MCF 10A (cell line): ENCODE data around the gene PLA2G4F. TPM values are rescaled to one million over a fixed set of nuclear protein-coding genes. Genes with fewer than 3 reads are reported as not detected.

ENCODE experiments used
- BruUV-seq: library from RNA; stranded (reverse); fragments of 400-500 nt; replicated peaks from 2 replicates; lab custom pipeline; 2021; lab: Mats Ljungman, UMichigan
- CTCF ChIA-PET: fragments of 300-600 bp; sonication (Branson Sonifier 250); formaldehyde crosslinking; extraction: SDS; loops from one replicate; lab custom pipeline; 2021; ENCODE audit warnings: antibody characterized with exemption, inconsistent platforms; lab: Yijun Ruan, JAX
- POLR2A ChIA-PET: fragments of 300-600, 350-650 bp; sonication (Branson Sonifier 250); formaldehyde crosslinking; extraction: SDS; loops from one replicate; lab custom pipeline; 2020; ENCODE audit warnings: antibody characterized with exemption, inconsistent platforms; lab: Yijun Ruan, JAX
- DNase-seq: peaks from one replicate; pipeline ENCODE4 v3.0.0-alpha.2; 2018; ENCODE audit not compliant: unreplicated experiment
- H3K27ac Mint-ChIP-seq: one replicate; pipeline ENCODE4 v1.8.0; 2022; ENCODE audit warnings: mild to moderate bottlenecking, low read depth, mixed read lengths; ENCODE audit not compliant: unreplicated experiment
- H3K27me3 Mint-ChIP-seq: one replicate; pipeline ENCODE4 v1.8.0; 2022; ENCODE audit warnings: mixed read lengths; ENCODE audit not compliant: insufficient read depth, unreplicated experiment
- H3K36me3 Mint-ChIP-seq: one replicate; pipeline ENCODE4 v1.8.0; 2022; ENCODE audit warnings: mild to moderate bottlenecking, moderate library complexity, mixed read lengths; ENCODE audit not compliant: insufficient read depth, unreplicated experiment
- H3K4me1 Mint-ChIP-seq: one replicate; pipeline ENCODE4 v1.8.0; 2022; ENCODE audit warnings: mixed read lengths; ENCODE audit not compliant: insufficient read depth, unreplicated experiment
- H3K4me3 Mint-ChIP-seq: one replicate; pipeline ENCODE4 v1.8.0; 2022; ENCODE audit warnings: mild to moderate bottlenecking, moderate library complexity, mixed read lengths; ENCODE audit not compliant: unreplicated experiment
- H3K9me3 Mint-ChIP-seq: one replicate; pipeline ENCODE4 v1.8.0; 2022; ENCODE audit warnings: mixed read lengths; ENCODE audit not compliant: unreplicated experiment
- CTCF ChIP-seq: fragments of 200-600 bp; IDR thresholded peaks from one replicate; pipeline ENCODE4 v1.8.0; 2022; ENCODE audit warnings: antibody characterized with exemption, mild to moderate bottlenecking; ENCODE audit not compliant: unreplicated experiment
- intact Hi-C: fragments of 100-400 bp; cut with micrococcal nuclease; formaldehyde crosslinking; loops from 2 replicates; pipeline ENCODE4 v1.14.1; 2022
- total RNA-seq: library from RNA; stranded (reverse); gene quantifications from 2 replicates; pipeline ENCODE4 v1.2.3, GENCODE V29; 2022

Gene PLA2G4F
- total RNA-seq, 1 experiment from 2014 or later, result 0.30 TPM

GRCh38 chr15:42152196-42152920 is 4.1 kb downstream of the PLA2G4F start:
- no TSS peak for BruUV-seq
- H3K27ac Mint-ChIP-seq, result peak overlapping the region; percentile 63
- H3K27me3 Mint-ChIP-seq, result no peaks in the 10 kb centered on the region
- intact Hi-C loops, result no loop called here
- no peak for TF ChIP-seq CTCF
- ChIA-PET POLR2A (interaction anchor here (0.6 to 1.6 kb wide), 6 partner anchors 10 to 121 kb away, joined by 3 to 6 read pairs (median 3); partner anchors contain the start of genes GANC, PLA2G4D and TMEM87A), CTCF (no interaction called here)
- peaks cover 22% of the 10 kb centered on the region for H3K4me1 Mint-ChIP-seq
- no peaks in the 10 kb centered on the region for H3K9me3 Mint-ChIP-seq
- no peak for DNase-seq
- no peak overlapping the region for H3K4me3 Mint-ChIP-seq
- no peaks in the 10 kb centered on the region for H3K36me3 Mint-ChIP-seq

GRCh38 chr15:42151736-42152135 is 4.7 kb downstream of the PLA2G4F start:
- CTCF ChIA-PET, result no interaction called here
- H3K9me3 Mint-ChIP-seq, result no peaks in the 10 kb centered on the region
- POLR2A ChIA-PET, result interaction anchor here (0.6 to 1.6 kb wide), 6 partner anchors 10 to 121 kb away, joined by 3 to 6 read pairs (median 3); partner anchors contain the start of genes GANC, PLA2G4D and TMEM87A
- no peak for TF ChIP-seq CTCF
- H3K27me3 Mint-ChIP-seq, result no peaks in the 10 kb centered on the region
- intact Hi-C loops, result no loop called here
- H3K27ac Mint-ChIP-seq, result peak overlapping the region; percentile 63
- H3K4me3 Mint-ChIP-seq, result no peak overlapping the region
- no peak for DNase-seq
- H3K4me1 Mint-ChIP-seq, result peaks cover 22% of the 10 kb centered on the region
- H3K36me3 Mint-ChIP-seq, result no peaks in the 10 kb centered on the region
- no TSS peak for BruUV-seq

- no peak for TF ChIP-seq CTCF
- Mint-ChIP-seq H3K27me3 (no peaks in the 10 kb centered on the region), H3K4me1 (peaks cover 22% of the 10 kb centered on the region), H3K36me3 (no peaks in the 10 kb centered on the region), H3K9me3 (no peaks in the 10 kb centered on the region), H3K27ac (peak overlapping the region; percentile 37), H3K4me3 (no peak overlapping the region)
- DNase-seq, result no peak
- POLR2A ChIA-PET, result no interaction called here
- CTCF ChIA-PET, result no interaction called here
- no TSS peak for BruUV-seq
- intact Hi-C loops, result no loop called here
Observed at GRCh38 chr15:42151141-42151561, 5.3 kb downstream of the PLA2G4F start.

- H3K4me3 Mint-ChIP-seq, result no peak overlapping the region
- H3K9me3 Mint-ChIP-seq, result no peaks in the 10 kb centered on the region
- intact Hi-C loops, result no loop called here
- CTCF ChIA-PET, result interaction anchor here (1.8 kb wide), 1 partner anchor 66 kb away, joined by 6 read pairs; no protein-coding TSS in a partner anchor
- no peaks in the 10 kb centered on the region for H3K27me3 Mint-ChIP-seq
- no peak for TF ChIP-seq CTCF
- no peak for DNase-seq
- BruUV-seq, result no TSS peak
- POLR2A ChIA-PET, result interaction anchor here (0.7 kb wide), 1 partner anchor 122 kb away, joined by 3 read pairs; no protein-coding TSS in a partner anchor
- no peaks in the 10 kb centered on the region for H3K36me3 Mint-ChIP-seq
- peaks cover 22% of the 10 kb centered on the region for H3K4me1 Mint-ChIP-seq
- H3K27ac Mint-ChIP-seq, result peak overlapping the region; percentile 37
Observed at GRCh38 chr15:42150219-42150970, 6.0 kb downstream of the PLA2G4F start.
